ENCODE results near the gene SNRNP48. TPM values are rescaled to one million over a fixed set of nuclear protein-coding genes. Genes with fewer than 3 reads are reported as not detected.

SNRNP48 gene
- total RNA-seq, 1 donor from 2014 or later = 9.3 TPM

DNA sequence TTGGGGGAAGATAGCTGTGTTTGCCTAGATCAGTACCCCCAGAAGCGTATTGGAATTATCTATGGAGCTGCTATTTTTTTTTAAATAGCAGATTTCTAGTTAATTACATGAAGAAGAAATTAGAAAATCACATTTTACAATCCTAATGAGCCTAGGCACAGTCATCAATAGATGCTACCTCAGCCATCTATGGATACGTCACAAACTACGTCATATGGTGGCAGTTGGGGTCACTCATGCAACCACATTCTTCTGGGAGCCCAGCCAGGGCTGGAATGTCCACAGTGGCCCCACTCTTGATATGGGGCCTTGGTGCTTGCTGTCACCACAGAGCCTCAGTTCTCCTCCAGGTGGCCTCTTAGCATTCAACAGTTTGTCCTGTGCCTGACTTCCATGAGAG, 63.0 kb downstream of the SNRNP48 start:
- ATAC-seq (no peak), DNase-seq (no peak)
- intact Hi-C loops (cut with DNase I) = no loop called here
- Histone ChIP-seq H3K9me3 (no peaks in the 10 kb centered on the region), H3K4me3 (no peak overlapping the region), H3K36me3 (no peaks in the 10 kb centered on the region), H3K4me1 (no peaks in the 10 kb centered on the region), H3K27ac (no peak overlapping the region), H3K27me3 (ENCODE audit: low read depth) (peaks cover 6% of the 10 kb centered on the region)
- TF ChIP-seq, protein P1, sequence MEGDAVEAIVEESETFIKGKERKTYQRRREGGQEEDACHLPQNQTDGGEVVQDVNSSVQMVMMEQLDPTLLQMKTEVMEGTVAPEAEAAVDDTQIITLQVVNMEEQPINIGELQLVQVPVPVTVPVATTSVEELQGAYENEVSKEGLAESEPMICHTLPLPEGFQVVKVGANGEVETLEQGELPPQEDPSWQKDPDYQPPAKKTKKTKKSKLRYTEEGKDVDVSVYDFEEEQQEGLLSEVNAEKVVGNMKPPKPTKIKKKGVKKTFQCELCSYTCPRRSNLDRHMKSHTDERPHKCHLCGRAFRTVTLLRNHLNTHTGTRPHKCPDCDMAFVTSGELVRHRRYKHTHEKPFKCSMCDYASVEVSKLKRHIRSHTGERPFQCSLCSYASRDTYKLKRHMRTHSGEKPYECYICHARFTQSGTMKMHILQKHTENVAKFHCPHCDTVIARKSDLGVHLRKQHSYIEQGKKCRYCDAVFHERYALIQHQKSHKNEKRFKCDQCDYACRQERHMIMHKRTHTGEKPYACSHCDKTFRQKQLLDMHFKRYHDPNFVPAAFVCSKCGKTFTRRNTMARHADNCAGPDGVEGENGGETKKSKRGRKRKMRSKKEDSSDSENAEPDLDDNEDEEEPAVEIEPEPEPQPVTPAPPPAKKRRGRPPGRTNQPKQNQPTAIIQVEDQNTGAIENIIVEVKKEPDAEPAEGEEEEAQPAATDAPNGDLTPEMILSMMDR (IDR thresholded peaks at IDR 0.05) = no peak

DNA sequence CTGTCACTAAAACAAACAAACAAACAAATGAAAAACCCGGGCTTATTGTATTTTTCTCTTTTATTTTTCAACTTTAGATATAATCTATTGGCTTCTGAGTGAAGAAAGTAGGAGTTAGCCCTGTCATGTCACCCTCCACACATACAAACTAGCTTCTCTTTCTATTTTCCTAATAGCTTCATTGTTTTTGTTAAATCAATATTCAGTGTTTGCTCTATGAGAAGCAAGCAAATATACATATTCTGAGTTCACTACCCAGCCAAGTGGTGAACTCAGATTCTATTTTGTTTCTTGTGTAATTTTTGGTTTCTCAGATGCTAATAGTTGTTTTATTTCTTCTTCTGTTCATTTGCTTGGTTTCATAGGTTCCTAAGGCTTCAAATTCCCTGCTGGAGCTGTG, 66.4 kb downstream of the SNRNP48 start:
- ATAC-seq (no peak), DNase-seq (no peak)
- TF ChIP-seq, protein P1 (IDR thresholded peaks at IDR 0.05) = no peak
- no peak overlapping the region for H3K27ac ChIP-seq
- no peaks in the 10 kb centered on the region for H3K4me1 ChIP-seq
- no peaks in the 10 kb centered on the region for H3K27me3 ChIP-seq (ENCODE audit: low read depth)
- no peak overlapping the region for H3K4me3 ChIP-seq
- H3K36me3 ChIP-seq = no peaks in the 10 kb centered on the region
- no peaks in the 10 kb centered on the region for H3K9me3 ChIP-seq
- intact Hi-C loops (cut with DNase I) = no loop called here

DNA sequence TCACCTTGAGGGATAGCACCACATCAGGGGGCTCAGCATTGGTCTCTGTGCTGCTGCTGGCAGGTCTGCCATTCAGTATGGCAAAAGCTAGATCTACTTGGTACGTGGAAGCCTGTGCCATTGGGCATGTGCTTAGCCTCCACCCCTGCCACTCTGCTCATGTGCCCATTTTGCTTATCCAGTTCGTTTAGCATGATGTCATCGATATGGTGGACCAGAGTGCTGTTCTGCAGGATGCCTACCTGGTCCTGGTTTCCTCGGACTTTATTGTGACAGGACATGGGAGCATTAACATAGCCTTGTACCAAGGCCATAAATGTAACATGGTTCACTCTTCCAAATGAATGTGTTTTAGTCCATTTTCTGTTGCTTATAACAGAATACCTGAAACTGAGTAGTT, 68.5 kb downstream of the SNRNP48 start:
- Histone ChIP-seq H3K4me3 (no peak overlapping the region), H3K36me3 (no peaks in the 10 kb centered on the region), H3K9me3 (no peaks in the 10 kb centered on the region), H3K27me3 (ENCODE audit: low read depth) (no peaks in the 10 kb centered on the region), H3K4me1 (no peaks in the 10 kb centered on the region), H3K27ac (no peak overlapping the region)
- DNase-seq = no peak
- TF ChIP-seq, protein P1 (IDR thresholded peaks at IDR 0.05) = no peak
- intact Hi-C loops (cut with DNase I) = no loop called here
- ATAC-seq = no peak

DNA sequence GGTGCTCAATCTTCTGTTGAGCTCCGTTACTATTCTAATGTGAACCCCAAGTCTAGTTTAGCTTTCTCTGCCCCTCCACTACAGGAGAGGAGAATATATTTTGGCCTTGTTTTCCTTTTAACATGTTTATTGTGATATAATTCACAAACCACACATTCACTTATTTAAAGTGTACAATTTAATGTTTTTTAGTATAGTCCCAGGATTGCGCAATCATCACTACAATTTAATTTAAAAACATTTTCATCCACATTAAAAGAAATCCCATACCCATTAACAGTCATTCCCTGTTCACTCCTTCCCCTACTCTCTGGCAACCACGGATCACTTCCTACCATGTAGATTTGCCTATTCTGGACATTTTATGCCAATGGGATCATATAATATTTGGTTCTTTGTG, 71.4 kb downstream of the SNRNP48 start:
- TF ChIP-seq, protein P1 (IDR thresholded peaks at IDR 0.05) = no peak
- no peak overlapping the region for H3K27ac ChIP-seq
- DNase-seq (no peak), ATAC-seq (no peak)
- no peak overlapping the region for H3K4me3 ChIP-seq
- H3K36me3 ChIP-seq = no peaks in the 10 kb centered on the region
- intact Hi-C loops (cut with DNase I) = no loop called here
- no peaks in the 10 kb centered on the region for H3K27me3 ChIP-seq (ENCODE audit: low read depth)
- H3K9me3 ChIP-seq = no peaks in the 10 kb centered on the region
- no peaks in the 10 kb centered on the region for H3K4me1 ChIP-seq

Other genes starting within 250 kb of the SNRNP48 start
- not detected for gene CAGE1, start 200.5 kb upstream of the SNRNP48 start, total RNA-seq
- gene RIOK1, start 200.4 kb upstream of the SNRNP48 start, total RNA-seq = 16.5 TPM
- 22.8 TPM for gene DSP, start 48.5 kb upstream of the SNRNP48 start, total RNA-seq
- gene BMP6, start 135.9 kb downstream of the SNRNP48 start, total RNA-seq = 6.6 TPM